ENCODE results near the gene FARP2. TPM values are rescaled to one million over a fixed set of nuclear protein-coding genes. Genes with fewer than 3 reads are reported as not detected.
A peak's percentile ranks its signal among the peaks of the same experiment; 100 is the strongest.

Gene FARP2
- total and polyA plus RNA-seq, 10 donors: 9.1 to 72.8 (median 53.4) TPM

- no peaks in the 10 kb centered on the region for H3K9me3 ChIP-seq
- peaks cover 0 to 100% (median 57%) of the 10 kb centered on the region in 6 donors for H3K36me3 ChIP-seq
- 93 to 96% (median 94%) methylated on average over 26 to 28 of the region's 28 CpGs for WGBS, 5 donors
- intact Hi-C loops (cut with DNase I; ENCODE audit: low total_unique reads): no loop called here
- no peak for DNase-seq
- no peak overlapping the region for H3K27ac ChIP-seq
- TF ChIP-seq POLR2A (IDR thresholded peaks at IDR 0.05) (no peak), POLR2AphosphoS5 (IDR thresholded peaks at IDR 0.05) (no peak)
- TF ChIP-seq, protein P1, sequence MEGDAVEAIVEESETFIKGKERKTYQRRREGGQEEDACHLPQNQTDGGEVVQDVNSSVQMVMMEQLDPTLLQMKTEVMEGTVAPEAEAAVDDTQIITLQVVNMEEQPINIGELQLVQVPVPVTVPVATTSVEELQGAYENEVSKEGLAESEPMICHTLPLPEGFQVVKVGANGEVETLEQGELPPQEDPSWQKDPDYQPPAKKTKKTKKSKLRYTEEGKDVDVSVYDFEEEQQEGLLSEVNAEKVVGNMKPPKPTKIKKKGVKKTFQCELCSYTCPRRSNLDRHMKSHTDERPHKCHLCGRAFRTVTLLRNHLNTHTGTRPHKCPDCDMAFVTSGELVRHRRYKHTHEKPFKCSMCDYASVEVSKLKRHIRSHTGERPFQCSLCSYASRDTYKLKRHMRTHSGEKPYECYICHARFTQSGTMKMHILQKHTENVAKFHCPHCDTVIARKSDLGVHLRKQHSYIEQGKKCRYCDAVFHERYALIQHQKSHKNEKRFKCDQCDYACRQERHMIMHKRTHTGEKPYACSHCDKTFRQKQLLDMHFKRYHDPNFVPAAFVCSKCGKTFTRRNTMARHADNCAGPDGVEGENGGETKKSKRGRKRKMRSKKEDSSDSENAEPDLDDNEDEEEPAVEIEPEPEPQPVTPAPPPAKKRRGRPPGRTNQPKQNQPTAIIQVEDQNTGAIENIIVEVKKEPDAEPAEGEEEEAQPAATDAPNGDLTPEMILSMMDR (IDR thresholded peaks at IDR 0.05 in 8 of 11, conservative IDR thresholded peaks at IDR 0.05 in 3 of 11): no peak
- no peaks in the 10 kb centered on the region for H3K27me3 ChIP-seq (replicated peaks in 1 of 7)
- no peaks in the 10 kb centered on the region for H3K4me1 ChIP-seq
- no peak overlapping the region for H3K4me3 ChIP-seq
These were observed 140.1 kb downstream of the FARP2 start for GRCh38 chr2:241496003-241496707.

DNA sequence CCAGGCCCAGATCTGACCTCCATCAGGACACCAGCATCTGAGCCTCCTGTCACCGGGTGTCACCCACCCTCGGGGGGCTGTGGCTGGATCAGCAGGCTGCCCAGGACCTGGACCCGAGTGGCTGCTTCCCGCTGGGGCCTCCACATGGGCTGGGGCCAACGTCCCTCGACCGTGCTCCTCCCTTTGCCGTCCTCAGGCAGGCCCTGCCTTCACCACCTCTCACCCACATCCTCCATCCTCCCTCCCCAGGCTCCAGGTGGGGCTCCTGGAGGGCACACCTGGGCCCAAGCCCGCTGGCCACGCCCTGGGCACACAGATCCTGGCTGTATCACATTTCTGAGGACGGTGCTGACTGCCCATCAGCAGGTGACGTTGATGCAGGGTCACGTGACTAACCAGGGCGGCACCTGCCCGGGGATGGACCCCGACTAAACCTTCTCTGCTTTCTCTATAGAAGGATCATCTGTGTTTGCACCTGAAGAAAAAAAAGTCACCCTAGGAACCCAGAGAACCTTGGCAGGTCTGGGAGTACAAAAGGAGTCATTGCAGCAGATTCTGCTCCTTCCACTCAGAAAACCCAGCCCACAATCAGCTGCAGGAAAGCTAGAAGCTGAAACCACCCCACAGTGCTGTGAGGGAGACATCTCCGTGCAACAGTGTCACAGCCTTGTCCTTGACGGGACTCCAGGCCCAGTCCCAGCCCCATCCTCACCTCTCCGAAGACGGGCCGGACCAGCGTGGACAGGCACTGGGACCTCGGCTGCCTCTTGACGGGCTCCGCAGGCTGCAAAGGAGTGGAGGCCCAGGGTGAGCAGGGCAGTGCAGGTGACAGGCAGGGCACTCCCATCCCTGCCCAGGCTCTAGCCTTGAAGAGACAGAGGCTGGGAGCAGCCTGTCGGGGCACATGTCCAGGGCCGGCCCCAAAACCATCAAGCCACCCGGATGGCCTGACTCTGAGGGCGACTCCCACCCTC, 141.1 kb downstream of the FARP2 start:
- WGBS, 5 donors: 90 to 98% (median 94%) methylated on average over 23 to 29 of the region's 29 CpGs
- Histone ChIP-seq H3K9me3 (no peaks in the 10 kb centered on the region), H3K4me3 (no peak overlapping the region), H3K27ac (no peak overlapping the region), H3K4me1 (no peaks in the 10 kb centered on the region), H3K27me3 (replicated peaks in 1 of 7) (no peaks in the 10 kb centered on the region), H3K36me3 (peaks cover 0 to 97% (median 59%) of the 10 kb centered on the region in 6 donors)
- TF ChIP-seq, protein P1 (IDR thresholded peaks at IDR 0.05 in 8 of 11, conservative IDR thresholded peaks at IDR 0.05 in 3 of 11): no peak
- peak in 1 of 3 donors; percentile 12 for TF ChIP-seq POLR2AphosphoS5 (IDR thresholded peaks at IDR 0.05)
- intact Hi-C loops (cut with DNase I; ENCODE audit: low total_unique reads): no loop called here
- DNase-seq: no peak

- TF ChIP-seq, protein P1 (IDR thresholded peaks at IDR 0.05 in 8 of 11, conservative IDR thresholded peaks at IDR 0.05 in 3 of 11): no peak
- TF ChIP-seq POLR2AphosphoS5 (IDR thresholded peaks at IDR 0.05): no peak
- no peak for TF ChIP-seq POLR2A (IDR thresholded peaks at IDR 0.05)
- Histone ChIP-seq H3K4me3 (no peak overlapping the region), H3K9me3 (no peaks in the 10 kb centered on the region), H3K27ac (no peak overlapping the region), H3K27me3 (replicated peaks in 1 of 7) (no peaks in the 10 kb centered on the region), H3K36me3 (peaks cover 0 to 85% (median 57%) of the 10 kb centered on the region in 6 donors), H3K4me1 (no peaks in the 10 kb centered on the region)
- DNase-seq: no peak
- WGBS, 5 donors: 93 to 97% (median 95%) methylated on average over 33 to 36 of the region's 36 CpGs
- intact Hi-C loops (cut with DNase I; ENCODE audit: low total_unique reads): no loop called here
These were observed 142.3 kb downstream of the FARP2 start for GRCh38 chr2:241498115-241499070.

Data from spleen (tissue), 11 donors.